SK-N-SH treated with all-trans-retinoic acid at 6 μM for 48 hours (cell line): Measurements from ENCODE around the gene ADARB2.

Experiments
- ATAC-seq: fragments of 200-7000 bp; cut with Tn5 transposase; 3 replicates; pipeline ENCODE4 v1.9.1; 2020; ENCODE audit warnings: mild to moderate bottlenecking, moderate library complexity
- ARNTL ChIP-seq: fragments of 450-650 bp; formaldehyde crosslinking; IDR thresholded peaks from 2 replicates; pipeline ENCODE4 v1.5.0; 2020; ENCODE audit warnings: low read depth, mild to moderate bottlenecking, moderate library complexity, borderline replicate concordance
- CREB5 ChIP-seq: fragments of 250-450 bp; sonication (Bioruptor Pico); IDR thresholded peaks from 2 replicates; pipeline ENCODE4 v1.5.1; 2020; ENCODE audit warnings: low read depth, mild to moderate bottlenecking, moderate library complexity
- CSDC2 ChIP-seq: fragments of 250-450 bp; sonication (Bioruptor Pico); IDR thresholded peaks from 2 replicates; pipeline ENCODE4 v1.5.0; 2020; ENCODE audit warnings: mild to moderate bottlenecking, moderate library complexity
- CSRNP3 ChIP-seq: fragments of 250-450 bp; sonication (Bioruptor Pico); IDR thresholded peaks from 2 replicates; pipeline ENCODE4 v1.5.1; 2021; ENCODE audit warnings: mild to moderate bottlenecking, moderate library complexity
- ESRRG ChIP-seq: fragments of 250-450 bp; sonication (Bioruptor Pico); IDR thresholded peaks from 2 replicates; pipeline ENCODE4 v1.6.1; 2021; ENCODE audit warnings: mild to moderate bottlenecking
- GLIS3 ChIP-seq: fragments of 250-450 bp; sonication (Bioruptor Pico); IDR thresholded peaks from 2 replicates; pipeline ENCODE4 v1.5.0; 2020; ENCODE audit warnings: mild to moderate bottlenecking, moderate library complexity
- ISL1 ChIP-seq: fragments of 250-450 bp; sonication (Bioruptor Pico); IDR thresholded peaks from 2 replicates; pipeline ENCODE4 v2.1.2; 2022; ENCODE audit warnings: mild to moderate bottlenecking, moderate library complexity
- OSR1 ChIP-seq: fragments of 250-450 bp; sonication (Bioruptor Pico); IDR thresholded peaks from 2 replicates; pipeline ENCODE4 v1.8.0; 2022; ENCODE audit warnings: moderate library complexity, mild to moderate bottlenecking, inconsistent platforms
- PATZ1 ChIP-seq: fragments of 250-450 bp; sonication (Bioruptor Pico); IDR thresholded peaks from 2 replicates; pipeline ENCODE4 v1.8.0; 2020; ENCODE audit warnings: mild to moderate bottlenecking, moderate library complexity, borderline replicate concordance
- POU6F1 ChIP-seq: fragments of 250-450 bp; sonication (Bioruptor Pico); IDR thresholded peaks from 2 replicates; pipeline ENCODE4 v1.8.0; 2021; ENCODE audit warnings: low read depth, mild to moderate bottlenecking, moderate library complexity, borderline replicate concordance
- PPARA ChIP-seq: fragments of 250-450 bp; sonication (Bioruptor Pico); IDR thresholded peaks from 2 replicates; pipeline ENCODE4 v1.5.0; 2020; ENCODE audit warnings: mild to moderate bottlenecking, borderline replicate concordance
- SNAI2 ChIP-seq: fragments of 250-450 bp; sonication (Bioruptor Pico); IDR thresholded peaks from 2 replicates; pipeline ENCODE4 v1.5.0; 2020; ENCODE audit warnings: mild to moderate bottlenecking, moderate library complexity
- TOX ChIP-seq: fragments of 250-450 bp; sonication (Bioruptor Pico); IDR thresholded peaks from 2 replicates; pipeline ENCODE4 v1.8.0; 2021; ENCODE audit warnings: mild to moderate bottlenecking, moderate library complexity, borderline replicate concordance
- ZC3H10 ChIP-seq: fragments of 250-450 bp; sonication (Bioruptor Pico); IDR thresholded peaks from 2 replicates; pipeline ENCODE4 v1.5.1; 2021; ENCODE audit warnings: mild to moderate bottlenecking, moderate library complexity
- ZFP3 ChIP-seq: fragments of 250-450 bp; sonication (Bioruptor Pico); IDR thresholded peaks from 2 replicates; pipeline ENCODE4 v1.5.0; 2020; ENCODE audit warnings: mild to moderate bottlenecking, moderate library complexity
- ZNF565 ChIP-seq: fragments of 450-650 bp; formaldehyde crosslinking; conservative IDR thresholded peaks from 2 replicates; pipeline ENCODE4 v1.5.0; 2020; ENCODE audit warnings: low read depth, mild to moderate bottlenecking, moderate library complexity
- ZNF8 ChIP-seq: fragments of 450-650 bp; formaldehyde crosslinking; IDR thresholded peaks from 2 replicates; pipeline ENCODE4 v1.5.0; 2020; ENCODE audit warnings: mild to moderate bottlenecking, moderate library complexity

ADARB2 gene

GRCh38 chr10:1360558-1361164, 376.7 kb downstream of the ADARB2 start:
- TF ChIP-seq PATZ1 (CRISPR knock-in tag) (peak; percentile 61; the same call in 1 of the 2 replicates), CSDC2 (CRISPR knock-in tag) (no peak), CSRNP3 (no peak), ISL1 (CRISPR knock-in tag) (peak; percentile 75)
- ATAC-seq: no peak

GRCh38 chr10:1360011-1360557, 377.2 kb downstream of the ADARB2 start:
- no peak for ATAC-seq
- TF ChIP-seq ZFP3 (CRISPR knock-in tag): no peak
- TF ChIP-seq ISL1 (CRISPR knock-in tag): no peak
- no peak for TF ChIP-seq ARNTL (CRISPR knock-in tag)
- no peak for TF ChIP-seq CSRNP3
- no peak for TF ChIP-seq POU6F1 (CRISPR knock-in tag)
- TF ChIP-seq ESRRG (CRISPR knock-in tag): no peak
- no peak for TF ChIP-seq TOX
- no peak for TF ChIP-seq ZNF565 (CRISPR knock-in tag)
- TF ChIP-seq GLIS3 (CRISPR knock-in tag): no peak

GRCh38 chr10:1359626-1359955, 377.7 kb downstream of the ADARB2 start:
- no peak for TF ChIP-seq PPARA
- TF ChIP-seq GLIS3 (CRISPR knock-in tag): no peak
- no peak for TF ChIP-seq CSRNP3
- no peak for TF ChIP-seq ZFP3 (CRISPR knock-in tag)
- no peak for TF ChIP-seq ZC3H10 (CRISPR knock-in tag)
- TF ChIP-seq CREB5 (CRISPR knock-in tag): no peak
- no peak for TF ChIP-seq SNAI2 (CRISPR knock-in tag)
- no peak for TF ChIP-seq PATZ1 (CRISPR knock-in tag)
- TF ChIP-seq ZNF565 (CRISPR knock-in tag): no peak
- TF ChIP-seq OSR1 (CRISPR knock-in tag): no peak
- no peak for TF ChIP-seq ISL1 (CRISPR knock-in tag)
- TF ChIP-seq ZNF8 (CRISPR knock-in tag): no peak
- ATAC-seq: no peak
